ENCODE results near the gene COPZ1. TPM values are rescaled to one million over a fixed set of nuclear protein-coding genes. Genes with fewer than 3 reads are reported as not detected.

COPZ1 gene
- total RNA-seq, 1 experiment from 2014 or later, result 104 TPM

- no peak overlapping the region for H3K27ac Mint-ChIP-seq
- H3K18ac ChIP-seq (ENCODE audit: insufficient read length, low read depth, low read length), result no peak overlapping the region
- H3K4ac ChIP-seq (ENCODE audit: low read depth, low read length), result no peak overlapping the region
- no peak overlapping the region for H2BK20ac ChIP-seq (ENCODE audit: low read depth, low read length, poor library complexity, severe bottlenecking)
- no peak overlapping the region for H3K4me3 Mint-ChIP-seq
- H3K4me1 Mint-ChIP-seq, result peaks cover 57 to 59% of the 10 kb centered on the region in 2 experiments
- no peak overlapping the region for H3K14ac ChIP-seq (ENCODE audit: insufficient read depth, low read length)
- H2BK5ac ChIP-seq (ENCODE audit: insufficient read length, low read length), result no peak overlapping the region
- no peaks in the 10 kb centered on the region for H3K79me1 ChIP-seq (ENCODE audit: insufficient read depth, low read depth, low read length, poor library complexity, severe bottlenecking)
- H3K4me2 ChIP-seq (ENCODE audit: insufficient read depth, insufficient read length, low read length), result no peak overlapping the region
- no peak overlapping the region for H4K5ac ChIP-seq (ENCODE audit: insufficient read length, low read depth, low read length)
- no peak overlapping the region for H4K91ac ChIP-seq (ENCODE audit: insufficient read length, low read depth, low read length)
- H4K8ac ChIP-seq (replicated peaks; ENCODE audit: insufficient read length, low read depth, low read length), result no peak overlapping the region
- no peak overlapping the region for H2BK15ac ChIP-seq (ENCODE audit: low read depth, low read length)
- H3K9me3 Mint-ChIP-seq, result no peaks in the 10 kb centered on the region
- peaks cover 8% of the 10 kb centered on the region for H3K23me2 ChIP-seq (ENCODE audit: insufficient read length, low read depth, low read length, poor library complexity, severe bottlenecking)
- H3K9ac ChIP-seq (ENCODE audit: extremely low read depth, insufficient read length, low read length), result no peak overlapping the region
- no peaks in the 10 kb centered on the region for H3K9me3 ChIP-seq (ENCODE audit: control insufficient read depth, low read depth, low read length)
- H3K79me2 ChIP-seq (ENCODE audit: insufficient read depth, low read length), result no peaks in the 10 kb centered on the region
- H2BK12ac ChIP-seq (ENCODE audit: insufficient read length, low read depth, low read length), result no peak overlapping the region
- no peak overlapping the region for H3T11ph ChIP-seq (ENCODE audit: low read length)
- H4K20me1 ChIP-seq (ENCODE audit: control insufficient read depth, insufficient read depth, insufficient read length), result no peaks in the 10 kb centered on the region
- peaks cover 22% of the 10 kb centered on the region for H3K4me1 ChIP-seq (ENCODE audit: insufficient read depth, low read length)
- no peak for DNase-seq
- no peak overlapping the region for H3K23ac ChIP-seq (ENCODE audit: insufficient read length, low read depth, low read length)
- H3K27me3 Mint-ChIP-seq (ENCODE audit: low read depth), result peaks cover 6% of the 10 kb centered on the region
- H3K27ac ChIP-seq (ENCODE audit: insufficient read length, low read depth, low read length), result no peak overlapping the region
- WGBS (ENCODE audit: extremely low coverage, insufficient read length, low lambda C conversion rate), result no CpG with 5 or more reads among the region's 3 CpGs
- H2AK5ac ChIP-seq (ENCODE audit: insufficient read length, low read length), result no peak overlapping the region
- H2BK120ac ChIP-seq (ENCODE audit: low read depth, low read length, poor library complexity, severe bottlenecking), result no peak overlapping the region
- H3K36me3 Mint-ChIP-seq (ENCODE audit: insufficient read depth in 1 of 3, low read depth in 3 of 3), result peaks cover 2 to 23% (median 8%) of the 10 kb centered on the region in 3 experiments; a peak in 6 of 7 replicates
- TF ChIP-seq, protein P1, sequence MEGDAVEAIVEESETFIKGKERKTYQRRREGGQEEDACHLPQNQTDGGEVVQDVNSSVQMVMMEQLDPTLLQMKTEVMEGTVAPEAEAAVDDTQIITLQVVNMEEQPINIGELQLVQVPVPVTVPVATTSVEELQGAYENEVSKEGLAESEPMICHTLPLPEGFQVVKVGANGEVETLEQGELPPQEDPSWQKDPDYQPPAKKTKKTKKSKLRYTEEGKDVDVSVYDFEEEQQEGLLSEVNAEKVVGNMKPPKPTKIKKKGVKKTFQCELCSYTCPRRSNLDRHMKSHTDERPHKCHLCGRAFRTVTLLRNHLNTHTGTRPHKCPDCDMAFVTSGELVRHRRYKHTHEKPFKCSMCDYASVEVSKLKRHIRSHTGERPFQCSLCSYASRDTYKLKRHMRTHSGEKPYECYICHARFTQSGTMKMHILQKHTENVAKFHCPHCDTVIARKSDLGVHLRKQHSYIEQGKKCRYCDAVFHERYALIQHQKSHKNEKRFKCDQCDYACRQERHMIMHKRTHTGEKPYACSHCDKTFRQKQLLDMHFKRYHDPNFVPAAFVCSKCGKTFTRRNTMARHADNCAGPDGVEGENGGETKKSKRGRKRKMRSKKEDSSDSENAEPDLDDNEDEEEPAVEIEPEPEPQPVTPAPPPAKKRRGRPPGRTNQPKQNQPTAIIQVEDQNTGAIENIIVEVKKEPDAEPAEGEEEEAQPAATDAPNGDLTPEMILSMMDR (conservative IDR thresholded peaks at IDR 0.05), result no peak
- no peak overlapping the region for H2AFZ ChIP-seq (ENCODE audit: low read length)
- H3K27me3 ChIP-seq (ENCODE audit: insufficient read depth, low read length), result no peaks in the 10 kb centered on the region
- no peak overlapping the region for H3K56ac ChIP-seq (ENCODE audit: insufficient read length, low read depth, low read length)
These were observed 58.2 kb downstream of the COPZ1 start for GRCh38 chr12:54383041-54383609.

All from H9 (cell line).